Ishikawa (cell line): ENCODE results near the gene ZCCHC3.

Experiments used
- CEBPB ChIP-seq: IDR thresholded peaks from 2 replicates; pipeline ENCODE4 v1.6.1; 2012
- CREB1 ChIP-seq: IDR thresholded peaks from 2 replicates; pipeline ENCODE4 v1.6.1; 2012; ENCODE audit warnings: low read depth
- EGR1 ChIP-seq: IDR thresholded peaks from 2 replicates; pipeline ENCODE4 v1.6.1; 2012
- EP300 ChIP-seq: IDR thresholded peaks from 2 replicates; pipeline ENCODE4 v1.6.1; 2012; ENCODE audit warnings: borderline replicate concordance
- FOXM1 ChIP-seq: IDR thresholded peaks from 2 replicates; pipeline ENCODE4 v1.6.1; 2012; ENCODE audit warnings: low read depth, borderline replicate concordance
- MAX ChIP-seq: IDR thresholded peaks from 2 replicates; pipeline ENCODE4 v1.6.1; 2012
- NFIC ChIP-seq: IDR thresholded peaks from 2 replicates; pipeline ENCODE4 v1.6.1; 2012
- RAD21 ChIP-seq: IDR thresholded peaks from 2 replicates; pipeline ENCODE4 v1.6.1; 2012; ENCODE audit warnings: low read depth
- REST ChIP-seq: IDR thresholded peaks from 2 replicates; pipeline ENCODE4 v1.6.1; 2012; ENCODE audit warnings: low read depth, mild to moderate bottlenecking
- TAF1 ChIP-seq: IDR thresholded peaks from 2 replicates; pipeline ENCODE4 v1.6.1; 2012; ENCODE audit warnings: low read depth, mild to moderate bottlenecking
- TCF12 ChIP-seq: IDR thresholded peaks from 2 replicates; pipeline ENCODE4 v1.6.1; 2012; ENCODE audit warnings: low read depth
- TEAD4 ChIP-seq: IDR thresholded peaks from 2 replicates; pipeline ENCODE4 v1.6.1; 2012
- USF1 ChIP-seq: IDR thresholded peaks from 2 replicates; pipeline ENCODE4 v1.6.1; 2012
- YY1 ChIP-seq: IDR thresholded peaks from 2 replicates; pipeline ENCODE4 v1.6.1; 2012; ENCODE audit warnings: low read depth
- ZBTB7A ChIP-seq: IDR thresholded peaks from 2 replicates; pipeline ENCODE4 v1.6.1; 2012; ENCODE audit warnings: low read depth

Gene ZCCHC3

GRCh38 chr20:284172-284571 lies 13.2 kb upstream of the ZCCHC3 start:
- TF ChIP-seq YY1 (no peak), TEAD4 (no peak), TAF1 (no peak), FOXM1 (no peak), ZBTB7A (no peak), RAD21 (no peak), EP300 (no peak), TCF12 (no peak), REST (no peak), EGR1 (no peak), CEBPB (no peak), MAX (no peak)

- TF ChIP-seq MAX (no peak), EP300 (no peak), YY1 (no peak), CREB1 (no peak), EGR1 (no peak), RAD21 (no peak), REST (no peak), TEAD4 (no peak), TCF12 (no peak), ZBTB7A (no peak), TAF1 (no peak), CEBPB (no peak), NFIC (no peak)
These were observed 10.9 kb upstream of the ZCCHC3 start for GRCh38 chr20:286508-286907.

GRCh38 chr20:288956-289692 lies 8.2 kb upstream of the ZCCHC3 start:
- peak; percentile 85 for TF ChIP-seq USF1
- TF ChIP-seq YY1: no peak

GRCh38 chr20:289693-290083 lies 7.7 kb upstream of the ZCCHC3 start:
- TF ChIP-seq YY1: no peak
- no peak for TF ChIP-seq TAF1
- no peak for TF ChIP-seq TEAD4
- TF ChIP-seq EP300: no peak
- TF ChIP-seq USF1: no peak
- no peak for TF ChIP-seq FOXM1
- TF ChIP-seq NFIC: no peak
- no peak for TF ChIP-seq TCF12
- TF ChIP-seq EGR1: no peak
- TF ChIP-seq ZBTB7A: no peak
- TF ChIP-seq CREB1: no peak
- TF ChIP-seq RAD21: no peak
- no peak for TF ChIP-seq CEBPB
- no peak for TF ChIP-seq REST
